Glomerular visceral epithelial cell (primary cell): ENCODE results near the gene ABR.
"Not testable (repeated sequence)": the region's sequence is repeated elsewhere in the genome, so short reads cannot be mapped to it uniquely, and the experiment has no call there.

Experiments used
- DNase-seq: peaks from one replicate; pipeline ENCODE4 v3.0.0-alpha.2; 2016; ENCODE audit errors: extremely low spot score

ABR gene

GRCh38 chr17:1120596-1121441, 59.0 kb downstream of the ABR start:
- no peak for DNase-seq

- DNase-seq: no peak
These were observed 59.9 kb downstream of the ABR start for GRCh38 chr17:1119924-1120323.

GRCh38 chr17:1116602-1117001, 63.2 kb downstream of the ABR start:
- no peak for DNase-seq

GRCh38 chr17:1112875-1113274, 66.9 kb downstream of the ABR start:
- DNase-seq: no peak

- peak; percentile 92 for DNase-seq
These were observed 68.0 kb downstream of the ABR start for GRCh38 chr17:1111599-1112443.

- peak; percentile 98 for DNase-seq
These were observed 68.8 kb downstream of the ABR start for GRCh38 chr17:1110862-1111598.

- no peak for DNase-seq
These were observed 69.3 kb downstream of the ABR start for GRCh38 chr17:1110541-1110861.

- DNase-seq: peak; percentile 30
These were observed 69.9 kb downstream of the ABR start for GRCh38 chr17:1109606-1110540.

- DNase-seq: peak; percentile 53
These were observed 70.8 kb downstream of the ABR start for GRCh38 chr17:1108765-1109605.

- peak; percentile 41 for DNase-seq
These were observed 71.4 kb downstream of the ABR start for GRCh38 chr17:1108478-1108764.

- peak; percentile 23 for DNase-seq
These were observed 71.9 kb downstream of the ABR start for GRCh38 chr17:1107777-1108477.

GRCh38 chr17:1107083-1107776, 72.6 kb downstream of the ABR start:
- DNase-seq: no peak

GRCh38 chr17:1104222-1104621, 75.6 kb downstream of the ABR start:
- DNase-seq: no peak

- DNase-seq: no peak
These were observed 79.4 kb downstream of the ABR start for GRCh38 chr17:1100382-1100781.

GRCh38 chr17:1099242-1099641, 80.5 kb downstream of the ABR start:
- DNase-seq: no peak

GRCh38 chr17:1097972-1098744, 81.6 kb downstream of the ABR start:
- DNase-seq: not testable (repeated sequence)

GRCh38 chr17:1096215-1096614, 83.6 kb downstream of the ABR start:
- DNase-seq: no peak

GRCh38 chr17:1095853-1096173, 84.0 kb downstream of the ABR start:
- no peak for DNase-seq
